GM12891 (cell line): ENCODE results near the gene PCDHGA5.

Experiments
- PAX5 ChIP-seq: IDR thresholded peaks from 2 replicates; pipeline ENCODE4 v1.6.1; 2011; ENCODE audit warnings: low read length, moderate library complexity, mild to moderate bottlenecking; ENCODE audit not compliant: insufficient read depth, severe bottlenecking
- POLR2A ChIP-seq: IDR thresholded peaks from 2 replicates; pipeline ENCODE4 v1.6.1; 2011; ENCODE audit warnings: low read depth, low read length, control low read depth
- POLR2AphosphoS5 ChIP-seq: IDR thresholded peaks from 2 replicates; pipeline ENCODE4 v1.6.1; 2011; ENCODE audit warnings: low read depth, low read length, control low read depth
- POU2F2 ChIP-seq: IDR thresholded peaks from 2 replicates; pipeline ENCODE4 v1.6.1; 2011; ENCODE audit warnings: low read depth, mild to moderate bottlenecking, control low read depth, low read length, moderate library complexity
- SPI1 ChIP-seq: IDR thresholded peaks from 2 replicates; pipeline ENCODE4 v1.6.1; 2011; ENCODE audit warnings: low read depth, low read length, control low read depth
- TAF1 ChIP-seq: IDR thresholded peaks from 2 replicates; pipeline ENCODE4 v1.6.1; 2011; ENCODE audit warnings: low read depth, low read length, control low read depth

DNA sequence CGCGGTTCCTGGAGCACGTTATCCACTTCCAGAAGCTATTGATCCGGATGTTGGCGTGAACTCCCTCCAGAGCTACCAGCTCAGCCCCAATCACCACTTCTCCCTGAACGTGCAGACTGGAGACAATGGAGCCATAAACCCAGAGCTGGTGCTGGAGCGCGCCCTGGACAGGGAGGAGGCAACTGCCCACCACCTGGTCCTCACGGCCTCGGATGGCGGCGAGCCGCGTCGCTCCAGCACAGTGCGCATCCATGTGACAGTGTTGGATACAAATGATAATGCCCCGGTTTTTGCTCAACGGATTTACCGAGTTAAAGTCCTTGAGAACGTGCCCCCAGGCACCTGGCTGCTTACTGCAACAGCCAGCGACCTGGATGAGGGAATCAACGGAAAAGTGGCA is 39.4 kb downstream of the PCDHGA5 start:
- TF ChIP-seq POLR2AphosphoS5 (no peak), POLR2A (no peak), TAF1 (no peak), POU2F2 (no peak), PAX5 (no peak), SPI1 (no peak)
